MM.1S (cell line): ENCODE measurements around the gene CAPZA1.

Experiments
- CTCF ChIP-seq: fragments of 300-600 bp; sonication (generic); IDR thresholded peaks from 2 replicates; pipeline ENCODE4 v1.5.1; 2016; ENCODE audit warnings: antibody characterized with exemption, low read length, mixed read lengths
- EZH2 ChIP-seq: fragments of 300-600 bp; sonication (generic); optimal IDR thresholded peaks from 2 replicates; pipeline ENCODE3; 2017; ENCODE audit warnings: low read depth, mild to moderate bottlenecking, antibody characterized with exemption, low read length, mixed read lengths
- EZH2phosphoT487 ChIP-seq: fragments of 300-600 bp; sonication (generic); IDR thresholded peaks from 2 replicates; pipeline ENCODE4 v1.6.1; 2018; ENCODE audit warnings: antibody characterized with exemption, low read length

GRCh38 chr1:112583366-112583765 lies 36.3 kb upstream of the CAPZA1 start:
- no peak for TF ChIP-seq CTCF
- TF ChIP-seq EZH2phosphoT487, result no peak
- no peak for TF ChIP-seq EZH2
